ENCODE data around the gene PRR36. TPM values are rescaled to one million over a fixed set of nuclear protein-coding genes. Genes with fewer than 3 reads are reported as not detected.

PRR36 gene
- total RNA-seq, 4 donors from 2014 or later: 0.16 TPM; not detected in 3

- Histone ChIP-seq H3K4me3 (no peak within 1 kb of the TSS), H3K9me3 (no peaks in the 10 kb centered on the region), H3K36me3 (peaks cover 0 to 29% (median 14%) of the 10 kb centered on the region in 4 donors), H3K27ac (no peak within 1 kb of the TSS), H3K4me1 (peaks cover 15 to 37% (median 28%) of the 10 kb centered on the region in 4 donors), H3K27me3 (peaks cover 58% of the 10 kb centered on the region)
- WGBS, 2 donors (ENCODE audit: low coverage in 1 of 2): 71% methylated on average over 9 of the region's 12 CpGs; no CpG with 5 or more reads in 1 of the 2 donors
- intact Hi-C loops (cut with DNase I; ENCODE audit: low total_unique reads) (no loop called here), in situ Hi-C loops (cut with MboI; ENCODE audit: low pct_ligation_motif_present in 1 of 4, low pct_unique_long_range_greater_than_20kb in 1 of 4, low sequenced_read_pairs in 3 of 4) (no loop called here)
- no peak for DNase-seq
- TF ChIP-seq POLR2A (IDR thresholded peaks at IDR 0.05): peak; percentile 6
- no peak for TF ChIP-seq CTCF (IDR thresholded peaks at IDR 0.05)
- no peak for TF ChIP-seq EP300 (IDR thresholded peaks at IDR 0.05; ENCODE audit: low read depth)
- TF ChIP-seq POLR2AphosphoS5 (IDR thresholded peaks at IDR 0.05): peak in 1 of 3 donors; percentile 25
Measured at GRCh38 chr19:7914598-7915045, 40.4 kb upstream of the PRR36 start, which contains the start of gene TGFBR3L. Gene TGFBR3L (plus strand): TSS chr19:7914830.

- WGBS, 2 donors (ENCODE audit: low coverage in 1 of 2): 50% methylated on average over 11 of the region's 12 CpGs; no CpG with 5 or more reads in 1 of the 2 donors
- Histone ChIP-seq H3K36me3 (peaks cover 0 to 29% (median 14%) of the 10 kb centered on the region in 4 donors), H3K27ac (no peak overlapping the region), H3K4me3 (no peak overlapping the region), H3K27me3 (peaks cover 53% of the 10 kb centered on the region), H3K4me1 (peaks cover 13 to 32% (median 23%) of the 10 kb centered on the region in 4 donors), H3K9me3 (no peaks in the 10 kb centered on the region)
- TF ChIP-seq EP300 (IDR thresholded peaks at IDR 0.05; ENCODE audit: low read depth): no peak
- in situ Hi-C loops (cut with MboI; ENCODE audit: low pct_ligation_motif_present in 1 of 4, low pct_unique_long_range_greater_than_20kb in 1 of 4, low sequenced_read_pairs in 3 of 4) (no loop called here), intact Hi-C loops (cut with DNase I; ENCODE audit: low total_unique reads) (no loop called here)
- peak; percentile 5 for DNase-seq
Measured at GRCh38 chr19:7914099-7914498, 39.9 kb upstream of the PRR36 start.

- Histone ChIP-seq H3K4me1 (peaks cover 13 to 29% (median 22%) of the 10 kb centered on the region in 4 donors), H3K36me3 (peaks cover 0 to 29% (median 14%) of the 10 kb centered on the region in 4 donors), H3K27ac (no peak overlapping the region), H3K27me3 (peaks cover 48% of the 10 kb centered on the region), H3K4me3 (no peak overlapping the region), H3K9me3 (no peaks in the 10 kb centered on the region)
- intact Hi-C loops (cut with DNase I; ENCODE audit: low total_unique reads) (no loop called here), in situ Hi-C loops (cut with MboI; ENCODE audit: low pct_ligation_motif_present in 1 of 4, low pct_unique_long_range_greater_than_20kb in 1 of 4, low sequenced_read_pairs in 3 of 4) (no loop called here)
- 89 to 91% methylated on average over 6 to 10 of the region's 10 CpGs for WGBS, 2 donors (ENCODE audit: low coverage in 1 of 2)
- no peak for DNase-seq
- TF ChIP-seq POLR2A (IDR thresholded peaks at IDR 0.05): no peak
- no peak for TF ChIP-seq POLR2AphosphoS5 (IDR thresholded peaks at IDR 0.05)
- TF ChIP-seq CTCF (IDR thresholded peaks at IDR 0.05): no peak
- TF ChIP-seq EP300 (IDR thresholded peaks at IDR 0.05; ENCODE audit: low read depth): no peak
Measured at GRCh38 chr19:7913652-7914051, 39.5 kb upstream of the PRR36 start.

- TF ChIP-seq CTCF (IDR thresholded peaks at IDR 0.05) (no peak), EP300 (IDR thresholded peaks at IDR 0.05; ENCODE audit: low read depth) (no peak)
- peaks cover 41% of the 10 kb centered on the region for H3K27me3 ChIP-seq
- peaks cover 12 to 26% (median 20%) of the 10 kb centered on the region in 4 donors for H3K4me1 ChIP-seq
- no peaks in the 10 kb centered on the region for H3K9me3 ChIP-seq
- H3K36me3 ChIP-seq: peaks cover 0 to 29% (median 14%) of the 10 kb centered on the region in 4 donors
- intact Hi-C loops (cut with DNase I; ENCODE audit: low total_unique reads): no loop called here
- 93 to 95% methylated on average over 7 to 36 of the region's 39 CpGs for WGBS, 2 donors (ENCODE audit: low coverage in 1 of 2)
- H3K4me3 ChIP-seq: no peak overlapping the region
- no peak for DNase-seq
- no peak overlapping the region for H3K27ac ChIP-seq
- in situ Hi-C loops (cut with MboI; ENCODE audit: low pct_ligation_motif_present in 1 of 4, low pct_unique_long_range_greater_than_20kb in 1 of 4, low sequenced_read_pairs in 3 of 4): no loop called here
Measured at GRCh38 chr19:7912697-7913564, 38.7 kb upstream of the PRR36 start.
